Measurements from ENCODE around the gene CDC42BPA. TPM values are rescaled to one million over a fixed set of nuclear protein-coding genes. Genes with fewer than 3 reads are reported as not detected.

CDC42BPA gene
- total and polyA plus RNA-seq, 2 donors from 2014 or later: 11.2 to 60.7 TPM

DNA sequence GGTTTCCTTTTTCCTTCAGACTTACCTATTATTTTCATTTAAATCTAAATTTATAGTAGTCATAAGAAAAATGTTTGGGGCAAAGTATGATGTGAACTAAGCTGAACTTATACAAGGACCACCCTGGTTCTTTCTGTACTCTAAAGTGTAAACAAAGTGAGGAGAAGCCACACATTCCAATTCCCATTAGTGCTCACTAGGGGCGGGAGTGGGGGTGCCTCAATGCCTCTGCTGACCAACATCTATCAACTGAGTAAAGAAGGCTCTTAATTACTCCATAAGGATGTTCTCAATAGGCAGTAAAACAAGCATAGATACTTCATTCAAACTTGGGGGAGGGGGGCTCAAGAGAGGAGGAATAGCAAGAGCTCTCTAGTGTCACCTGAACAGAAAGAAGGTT lies 151.7 kb downstream of the CDC42BPA start:
- TF ChIP-seq, protein P1, sequence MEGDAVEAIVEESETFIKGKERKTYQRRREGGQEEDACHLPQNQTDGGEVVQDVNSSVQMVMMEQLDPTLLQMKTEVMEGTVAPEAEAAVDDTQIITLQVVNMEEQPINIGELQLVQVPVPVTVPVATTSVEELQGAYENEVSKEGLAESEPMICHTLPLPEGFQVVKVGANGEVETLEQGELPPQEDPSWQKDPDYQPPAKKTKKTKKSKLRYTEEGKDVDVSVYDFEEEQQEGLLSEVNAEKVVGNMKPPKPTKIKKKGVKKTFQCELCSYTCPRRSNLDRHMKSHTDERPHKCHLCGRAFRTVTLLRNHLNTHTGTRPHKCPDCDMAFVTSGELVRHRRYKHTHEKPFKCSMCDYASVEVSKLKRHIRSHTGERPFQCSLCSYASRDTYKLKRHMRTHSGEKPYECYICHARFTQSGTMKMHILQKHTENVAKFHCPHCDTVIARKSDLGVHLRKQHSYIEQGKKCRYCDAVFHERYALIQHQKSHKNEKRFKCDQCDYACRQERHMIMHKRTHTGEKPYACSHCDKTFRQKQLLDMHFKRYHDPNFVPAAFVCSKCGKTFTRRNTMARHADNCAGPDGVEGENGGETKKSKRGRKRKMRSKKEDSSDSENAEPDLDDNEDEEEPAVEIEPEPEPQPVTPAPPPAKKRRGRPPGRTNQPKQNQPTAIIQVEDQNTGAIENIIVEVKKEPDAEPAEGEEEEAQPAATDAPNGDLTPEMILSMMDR (IDR thresholded peaks at IDR 0.05; ENCODE audit: borderline replicate concordance, extremely low read depth, insufficient read depth): no peak

DNA sequence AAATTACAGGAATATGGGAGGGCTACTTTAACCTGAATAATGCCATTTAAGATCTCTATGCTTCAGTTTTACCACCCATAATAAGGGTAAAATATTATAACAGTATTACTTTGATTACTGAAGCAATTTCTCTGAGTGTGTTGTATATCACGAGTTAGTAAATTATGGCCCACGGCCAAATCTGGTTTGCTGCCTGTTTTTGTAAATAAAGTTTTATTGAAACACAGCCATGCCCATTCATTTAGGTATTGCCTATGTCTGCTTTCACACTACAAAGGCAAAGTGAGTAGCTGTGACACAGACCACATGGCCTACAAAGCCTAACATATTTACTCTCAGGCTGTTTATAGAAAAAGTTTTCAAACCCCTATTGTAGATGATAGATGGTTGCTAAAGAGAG lies 156.8 kb downstream of the CDC42BPA start:
- FAIRE-seq (no peak), DNase-seq (no peak)
- TF ChIP-seq, protein P1 (IDR thresholded peaks at IDR 0.05; ENCODE audit: borderline replicate concordance, extremely low read depth, insufficient read depth): no peak
- intact Hi-C loops (cut with DNase I): no loop called here
- no peak overlapping the region for H3K27ac ChIP-seq (ENCODE audit: low read depth in 2 of 2, low read length in 2 of 2)
- no peaks in the 10 kb centered on the region for H3K4me1 ChIP-seq (ENCODE audit: control insufficient read depth in 2 of 3, insufficient read depth in 2 of 3, low read depth in 1 of 3, low read length in 3 of 3)
- H3K36me3 ChIP-seq (ENCODE audit: control insufficient read depth in 2 of 3, insufficient read depth in 3 of 3, low read length in 3 of 3): peaks cover 0 to 14% (median 0%) of the 10 kb centered on the region in 3 donors
- H3K9ac ChIP-seq (ENCODE audit: low read length in 3 of 3): no peak overlapping the region
- no peak overlapping the region for H3K4me3 ChIP-seq (ENCODE audit: low read length in 3 of 3)
- no peaks in the 10 kb centered on the region for H3K27me3 ChIP-seq (ENCODE audit: control insufficient read depth, insufficient read depth, low read length)
- no peaks in the 10 kb centered on the region for H3K9me3 ChIP-seq (ENCODE audit: control insufficient read depth in 2 of 3, insufficient read depth in 1 of 3, low read length in 3 of 3)

More for the DNA sequence above, 151.7 kb downstream of the CDC42BPA start:
- intact Hi-C loops (cut with DNase I): no loop called here
- H3K27me3 ChIP-seq (ENCODE audit: control insufficient read depth, insufficient read depth, low read length): no peaks in the 10 kb centered on the region
- no peak overlapping the region for H3K27ac ChIP-seq (ENCODE audit: low read depth in 2 of 2, low read length in 2 of 2)
- no peaks in the 10 kb centered on the region for H3K9me3 ChIP-seq (ENCODE audit: control insufficient read depth in 2 of 3, insufficient read depth in 1 of 3, low read length in 3 of 3)
- H3K36me3 ChIP-seq (ENCODE audit: control insufficient read depth in 2 of 3, insufficient read depth in 3 of 3, low read length in 3 of 3): no peaks in the 10 kb centered on the region
- FAIRE-seq (no peak), DNase-seq (peak in 1 of 5 donors; percentile 7)
- H3K9ac ChIP-seq (ENCODE audit: low read length in 3 of 3): no peak overlapping the region
- no peak overlapping the region for H3K4me3 ChIP-seq (ENCODE audit: low read length in 3 of 3)
- no peaks in the 10 kb centered on the region for H3K4me1 ChIP-seq (ENCODE audit: control insufficient read depth in 2 of 3, insufficient read depth in 2 of 3, low read depth in 1 of 3, low read length in 3 of 3)

DNA sequence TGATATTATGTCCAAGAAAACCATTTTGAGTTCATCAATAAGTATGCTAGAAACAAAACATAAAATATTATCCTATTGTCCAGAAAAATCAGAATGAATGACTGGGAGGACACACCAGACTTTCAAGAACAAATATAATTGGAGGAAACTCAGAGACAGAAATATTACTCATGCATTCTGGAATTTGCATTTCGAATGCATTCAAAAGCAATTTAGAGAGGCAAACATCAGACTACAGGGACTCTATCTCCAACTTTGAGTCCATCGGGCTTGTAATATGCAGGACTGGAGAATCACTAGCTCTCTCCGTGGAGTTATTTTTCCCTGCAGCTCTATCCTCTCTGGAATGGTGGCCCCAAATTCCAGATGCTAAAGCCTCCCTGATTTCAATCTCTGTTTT lies 161.8 kb downstream of the CDC42BPA start:
- no peak for FAIRE-seq
- intact Hi-C loops (cut with DNase I): no loop called here
- TF ChIP-seq, protein P1 (IDR thresholded peaks at IDR 0.05; ENCODE audit: borderline replicate concordance, extremely low read depth, insufficient read depth): no peak

DNA sequence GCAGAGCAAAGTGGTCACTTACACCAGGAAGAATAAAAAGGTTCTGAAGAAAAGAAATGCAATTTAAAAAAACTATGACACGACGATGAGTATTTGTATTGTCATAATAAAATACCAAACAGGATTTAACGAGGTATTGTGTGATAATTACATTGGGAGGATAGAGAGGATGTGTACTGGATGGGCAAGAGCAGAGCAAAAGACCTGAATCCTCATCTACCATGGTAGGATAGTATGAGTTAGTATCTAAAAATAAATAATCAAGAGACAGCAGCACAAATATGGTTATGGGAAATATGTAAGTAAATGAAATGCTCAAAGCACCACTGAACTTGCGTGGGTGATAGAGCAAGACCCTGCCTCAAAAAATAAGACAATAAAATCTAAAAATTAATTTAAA lies 162.6 kb downstream of the CDC42BPA start:
- H3K4me1 ChIP-seq (ENCODE audit: control insufficient read depth in 2 of 3, insufficient read depth in 2 of 3, low read depth in 1 of 3, low read length in 3 of 3): no peaks in the 10 kb centered on the region
- TF ChIP-seq, protein P1 (IDR thresholded peaks at IDR 0.05; ENCODE audit: borderline replicate concordance, extremely low read depth, insufficient read depth): no peak
- H3K27me3 ChIP-seq (ENCODE audit: control insufficient read depth, insufficient read depth, low read length): no peaks in the 10 kb centered on the region
- intact Hi-C loops (cut with DNase I): no loop called here
- no peak overlapping the region for H3K27ac ChIP-seq (ENCODE audit: low read depth in 2 of 2, low read length in 2 of 2)
- DNase-seq (no peak), FAIRE-seq (no peak)
- H3K36me3 ChIP-seq (ENCODE audit: control insufficient read depth in 2 of 3, insufficient read depth in 3 of 3, low read length in 3 of 3): peaks cover 0 to 14% (median 0%) of the 10 kb centered on the region in 3 donors
- no peak overlapping the region for H3K9ac ChIP-seq (ENCODE audit: low read length in 3 of 3)
- H3K9me3 ChIP-seq (ENCODE audit: control insufficient read depth in 2 of 3, insufficient read depth in 1 of 3, low read length in 3 of 3): no peaks in the 10 kb centered on the region
- H3K4me3 ChIP-seq (ENCODE audit: low read length in 3 of 3): no peak overlapping the region

More for the DNA sequence above, 161.8 kb downstream of the CDC42BPA start:
- Histone ChIP-seq H3K36me3 (ENCODE audit: control insufficient read depth in 2 of 3, insufficient read depth in 3 of 3, low read length in 3 of 3) (peaks cover 0 to 14% (median 0%) of the 10 kb centered on the region in 3 donors), H3K27ac (ENCODE audit: low read depth in 2 of 2, low read length in 2 of 2) (no peak overlapping the region), H3K9me3 (ENCODE audit: control insufficient read depth in 2 of 3, insufficient read depth in 1 of 3, low read length in 3 of 3) (no peaks in the 10 kb centered on the region), H3K9ac (ENCODE audit: low read length in 3 of 3) (no peak overlapping the region), H3K4me3 (ENCODE audit: low read length in 3 of 3) (no peak overlapping the region), H3K4me1 (ENCODE audit: control insufficient read depth in 2 of 3, insufficient read depth in 2 of 3, low read depth in 1 of 3, low read length in 3 of 3) (no peaks in the 10 kb centered on the region), H3K27me3 (ENCODE audit: control insufficient read depth, insufficient read depth, low read length) (no peaks in the 10 kb centered on the region)
- DNase-seq: no peak
